Measurements from ENCODE around the gene MED8.

MED8 gene

GRCh38 chr1:43389326-43390313 lies at the start of gene MED8, which contains the start of gene SZT2:
TSS of gene MED8 (minus strand) at chr1:43389800. CDS start at chr1:43389764, 36 bp downstream.
TSS of gene SZT2 (plus strand) at chr1:43389899. CDS start at chr1:43389969, 70 bp downstream.
- no peak for TF ChIP-seq CTCF (conservative IDR thresholded peaks at IDR 0.05; ENCODE audit: low read depth, low read length)
- H3K4me3 ChIP-seq (IDR thresholded peaks at IDR 0.05; ENCODE audit: insufficient read depth, low read depth, low read length) = peak within 1 kb of the TSS; percentile 87
- peak within 1 kb of the TSS; percentile 49 for H3K9ac ChIP-seq
- peak within 1 kb of the TSS; percentile 88 for H2AFZ ChIP-seq (ENCODE audit: low read depth)
- no peaks in the 10 kb centered on the region; the same call in 1 of the 2 replicates for H3K36me3 ChIP-seq (ENCODE audit: insufficient read depth)
- H3K4me2 ChIP-seq = peak within 1 kb of the TSS; percentile 93
- peaks cover 33% of the 10 kb centered on the region for H3K79me2 ChIP-seq (ENCODE audit: insufficient read depth, low read depth)
- H3K4me1 ChIP-seq (ENCODE audit: low read depth, poor library complexity, severe bottlenecking) = peaks cover 19% of the 10 kb centered on the region
- peak within 1 kb of the TSS; percentile 37; the same call in 1 of the 2 replicates for H3K27ac ChIP-seq
- H3K27me3 ChIP-seq (ENCODE audit: insufficient read depth, low read depth) = no peaks in the 10 kb centered on the region
- H4K20me1 ChIP-seq (ENCODE audit: insufficient read depth) = no peaks in the 10 kb centered on the region

GRCh38 chr1:43438953-43439581 lies 49.5 kb upstream of the MED8 start:
- Histone ChIP-seq H3K4me2 (no peak overlapping the region), H3K4me3 (IDR thresholded peaks at IDR 0.05; ENCODE audit: insufficient read depth, low read depth, low read length) (no peak overlapping the region), H3K36me3 (ENCODE audit: insufficient read depth) (no peaks in the 10 kb centered on the region), H3K27ac (no peak overlapping the region), H3K9ac (no peak overlapping the region), H3K79me2 (ENCODE audit: insufficient read depth, low read depth) (no peaks in the 10 kb centered on the region), H2AFZ (ENCODE audit: low read depth) (no peak overlapping the region), H3K4me1 (ENCODE audit: low read depth, poor library complexity, severe bottlenecking) (no peaks in the 10 kb centered on the region), H3K27me3 (ENCODE audit: insufficient read depth, low read depth) (no peaks in the 10 kb centered on the region), H4K20me1 (ENCODE audit: insufficient read depth) (no peaks in the 10 kb centered on the region)
- no peak for TF ChIP-seq CTCF (conservative IDR thresholded peaks at IDR 0.05; ENCODE audit: low read depth, low read length)

- Histone ChIP-seq H3K4me3 (IDR thresholded peaks at IDR 0.05; ENCODE audit: insufficient read depth, low read depth, low read length) (no peak overlapping the region), H3K9ac (no peak overlapping the region), H3K27ac (no peak overlapping the region), H3K4me1 (ENCODE audit: low read depth, poor library complexity, severe bottlenecking) (no peaks in the 10 kb centered on the region), H4K20me1 (ENCODE audit: insufficient read depth) (no peaks in the 10 kb centered on the region), H3K4me2 (no peak overlapping the region), H2AFZ (ENCODE audit: low read depth) (no peak overlapping the region), H3K27me3 (ENCODE audit: insufficient read depth, low read depth) (no peaks in the 10 kb centered on the region), H3K79me2 (ENCODE audit: insufficient read depth, low read depth) (no peaks in the 10 kb centered on the region), H3K36me3 (ENCODE audit: insufficient read depth) (no peaks in the 10 kb centered on the region; the same call in 1 of the 2 replicates)
- no peak for TF ChIP-seq CTCF (conservative IDR thresholded peaks at IDR 0.05; ENCODE audit: low read depth, low read length)
Observed at GRCh38 chr1:43438576-43438952, 49.0 kb upstream of the MED8 start.

- no peak overlapping the region for H3K27ac ChIP-seq
- no peaks in the 10 kb centered on the region for H3K27me3 ChIP-seq (ENCODE audit: insufficient read depth, low read depth)
- no peak overlapping the region for H3K9ac ChIP-seq
- no peak for TF ChIP-seq CTCF (conservative IDR thresholded peaks at IDR 0.05; ENCODE audit: low read depth, low read length)
- no peak overlapping the region for H3K4me2 ChIP-seq
- H3K36me3 ChIP-seq (ENCODE audit: insufficient read depth) = peaks cover 3% of the 10 kb centered on the region; the same call in 1 of the 2 replicates
- no peak overlapping the region for H2AFZ ChIP-seq (ENCODE audit: low read depth)
- H4K20me1 ChIP-seq (ENCODE audit: insufficient read depth) = no peaks in the 10 kb centered on the region
- H3K4me3 ChIP-seq (IDR thresholded peaks at IDR 0.05; ENCODE audit: insufficient read depth, low read depth, low read length) = no peak overlapping the region
- H3K79me2 ChIP-seq (ENCODE audit: insufficient read depth, low read depth) = no peaks in the 10 kb centered on the region
- H3K4me1 ChIP-seq (ENCODE audit: low read depth, poor library complexity, severe bottlenecking) = no peaks in the 10 kb centered on the region
Observed at GRCh38 chr1:43438006-43438405, 48.4 kb upstream of the MED8 start.

Data from KMS-11 (cell line).